Activated T-cell treated with anti-CD3 and anti-CD28 coated beads, Interleukin-2, amount 50 U/mL, for 72 hours (primary cell): ENCODE data around the gene RPE65. TPM values are rescaled to one million over a fixed set of nuclear protein-coding genes. Genes with fewer than 3 reads are reported as not detected.
"Not testable (repeated sequence)": the region's sequence is repeated elsewhere in the genome, so short reads cannot be mapped to it uniquely, and the experiment has no call there.

Experiments
- ATAC-seq, 2 donors: fragments of 150-1000 bp; cut with Tn5 transposase; replicated peaks in 1 of 2; 2 replicates each; pipeline ENCODE4 v1.10.0; 2021; ENCODE audit warnings: moderate library complexity in 2 of 2, mild to moderate bottlenecking in 1 of 2
- DNase-seq, 2 donors: peaks; one replicate each; pipeline ENCODE4 v3.0.0; 2021 to 2022; ENCODE audit warnings: mixed read lengths in 1 of 2
- H3K27ac Mint-ChIP-seq: one replicate; pipeline ENCODE4 v1.8.0; 2022; ENCODE audit warnings: mild to moderate bottlenecking, moderate library complexity, mixed read lengths
- H3K27me3 Mint-ChIP-seq: one replicate; pipeline ENCODE4 v1.8.0; 2022; ENCODE audit warnings: low read depth, mixed read lengths
- H3K36me3 Mint-ChIP-seq, 2 donors: one replicate each; pipeline ENCODE4 v1.8.0; 2022; ENCODE audit warnings: mixed read lengths in 2 of 2, mild to moderate bottlenecking in 1 of 2; ENCODE audit not compliant: insufficient read depth in 2 of 2
- H3K4me1 Mint-ChIP-seq: one replicate; pipeline ENCODE4 v1.8.0; 2022; ENCODE audit warnings: low read depth, mixed read lengths
- H3K4me3 Mint-ChIP-seq, 2 donors: one replicate each; pipeline ENCODE4 v1.8.0; 2022; ENCODE audit warnings: mild to moderate bottlenecking in 2 of 2, mixed read lengths in 2 of 2, moderate library complexity in 2 of 2
- H3K9me3 Mint-ChIP-seq, 2 donors: one replicate each; pipeline ENCODE4 v1.8.0; 2022; ENCODE audit warnings: mixed read lengths in 2 of 2
- total RNA-seq, 2 donors: library from RNA; stranded (reverse); gene quantifications; one replicate each; pipeline ENCODE4 v1.2.3, GENCODE V29; 2022

The RPE65 gene
- total RNA-seq, 2 donors from 2014 or later: not detected

GRCh38 chr1:68476626-68477025 is 26.9 kb upstream of the RPE65 start:
- H3K27ac Mint-ChIP-seq, DNase-seq, H3K27me3 Mint-ChIP-seq, H3K9me3 Mint-ChIP-seq, H3K4me1 Mint-ChIP-seq, ATAC-seq, H3K4me3 Mint-ChIP-seq: not testable (repeated sequence)
- H3K36me3 Mint-ChIP-seq: peaks cover 0 to 12% of the 10 kb centered on the region in 2 donors

- Mint-ChIP-seq H3K27ac (no peak overlapping the region), H3K4me1 (no peaks in the 10 kb centered on the region), H3K4me3 (no peak overlapping the region), H3K36me3 (peaks cover 0 to 2% of the 10 kb centered on the region in 2 donors), H3K9me3 (peaks cover 2% of the 10 kb centered on the region in 2 donors), H3K27me3 (no peaks in the 10 kb centered on the region)
- DNase-seq (no peak), ATAC-seq (no peak)
These were observed 23.3 kb upstream of the RPE65 start for GRCh38 chr1:68473060-68473459.

- ATAC-seq: no peak
These were observed 20.7 kb upstream of the RPE65 start for GRCh38 chr1:68470388-68470970.

GRCh38 chr1:68464891-68465290 is 15.1 kb upstream of the RPE65 start:
- H3K27me3 Mint-ChIP-seq: peaks cover 11% of the 10 kb centered on the region
- no peak for ATAC-seq
- DNase-seq: no peak
- H3K27ac Mint-ChIP-seq: no peak overlapping the region
- H3K4me1 Mint-ChIP-seq: no peaks in the 10 kb centered on the region
- H3K4me3 Mint-ChIP-seq: no peak overlapping the region
- no peaks in the 10 kb centered on the region for H3K36me3 Mint-ChIP-seq
- peaks cover 5 to 12% of the 10 kb centered on the region in 2 donors for H3K9me3 Mint-ChIP-seq

More at GRCh38 chr1:68470388-68470970, 20.7 kb upstream of the RPE65 start:
- DNase-seq: no peak
- H3K36me3 Mint-ChIP-seq: no peaks in the 10 kb centered on the region
- H3K4me3 Mint-ChIP-seq: no peak overlapping the region
- H3K27me3 Mint-ChIP-seq: no peaks in the 10 kb centered on the region
- peaks cover 2% of the 10 kb centered on the region in 2 donors for H3K9me3 Mint-ChIP-seq
- H3K4me1 Mint-ChIP-seq: no peaks in the 10 kb centered on the region
- H3K27ac Mint-ChIP-seq: no peak overlapping the region

- Mint-ChIP-seq H3K36me3 (no peaks in the 10 kb centered on the region), H3K4me3 (no peak overlapping the region), H3K4me1 (no peaks in the 10 kb centered on the region), H3K27me3 (peaks cover 11% of the 10 kb centered on the region), H3K9me3 (peaks cover 5 to 12% of the 10 kb centered on the region in 2 donors), H3K27ac (no peak overlapping the region)
- no peak for ATAC-seq
- DNase-seq: no peak
These were observed 11.2 kb upstream of the RPE65 start for GRCh38 chr1:68460935-68461334.

- no peak overlapping the region for H3K4me3 Mint-ChIP-seq
- ATAC-seq: no peak
- H3K36me3 Mint-ChIP-seq: no peaks in the 10 kb centered on the region
- no peak for DNase-seq
- H3K27ac Mint-ChIP-seq: no peak overlapping the region
- peaks cover 7% of the 10 kb centered on the region in 2 donors for H3K9me3 Mint-ChIP-seq
- no peaks in the 10 kb centered on the region for H3K4me1 Mint-ChIP-seq
- H3K27me3 Mint-ChIP-seq: peaks cover 5% of the 10 kb centered on the region
These were observed 10.0 kb upstream of the RPE65 start for GRCh38 chr1:68459796-68460195.

- H3K4me1 Mint-ChIP-seq: no peaks in the 10 kb centered on the region
- peaks cover 2 to 4% of the 10 kb centered on the region in 2 donors for H3K9me3 Mint-ChIP-seq
- no peak overlapping the region for H3K4me3 Mint-ChIP-seq
- H3K27ac Mint-ChIP-seq: no peak overlapping the region
- no peak for DNase-seq
- H3K36me3 Mint-ChIP-seq: no peaks in the 10 kb centered on the region
- no peaks in the 10 kb centered on the region for H3K27me3 Mint-ChIP-seq
- no peak for ATAC-seq
These were observed 9.3 kb upstream of the RPE65 start for GRCh38 chr1:68459091-68459490.

GRCh38 chr1:68456202-68456601 is 6.4 kb upstream of the RPE65 start:
- no peak overlapping the region for H3K4me3 Mint-ChIP-seq
- no peaks in the 10 kb centered on the region for H3K27me3 Mint-ChIP-seq
- DNase-seq: no peak
- H3K9me3 Mint-ChIP-seq: peaks cover 0 to 2% of the 10 kb centered on the region in 2 donors
- no peak overlapping the region for H3K27ac Mint-ChIP-seq
- no peaks in the 10 kb centered on the region for H3K4me1 Mint-ChIP-seq
- no peak for ATAC-seq
- H3K36me3 Mint-ChIP-seq: no peaks in the 10 kb centered on the region

GRCh38 chr1:68454534-68454933 is 4.8 kb upstream of the RPE65 start:
- H3K27ac Mint-ChIP-seq: no peak overlapping the region
- H3K4me1 Mint-ChIP-seq: no peaks in the 10 kb centered on the region
- ATAC-seq (no peak), DNase-seq (no peak)
- no peaks in the 10 kb centered on the region for H3K36me3 Mint-ChIP-seq
- no peak overlapping the region for H3K4me3 Mint-ChIP-seq
- no peaks in the 10 kb centered on the region for H3K27me3 Mint-ChIP-seq
- H3K9me3 Mint-ChIP-seq: peaks cover 0 to 2% of the 10 kb centered on the region in 2 donors

GRCh38 chr1:68453060-68453670 is 3.4 kb upstream of the RPE65 start:
- Mint-ChIP-seq H3K27me3 (no peaks in the 10 kb centered on the region), H3K36me3 (no peaks in the 10 kb centered on the region), H3K4me3 (no peak overlapping the region), H3K27ac (no peak overlapping the region), H3K4me1 (no peaks in the 10 kb centered on the region), H3K9me3 (peaks cover 0 to 2% of the 10 kb centered on the region in 2 donors)
- ATAC-seq (no peak), DNase-seq (no peak)

GRCh38 chr1:68448365-68448764 is 1.4 kb downstream of the RPE65 start:
- H3K27ac Mint-ChIP-seq: no peak overlapping the region
- H3K4me3 Mint-ChIP-seq: no peak overlapping the region
- ATAC-seq (no peak), DNase-seq (no peak)
- no peaks in the 10 kb centered on the region for H3K27me3 Mint-ChIP-seq
- no peaks in the 10 kb centered on the region for H3K36me3 Mint-ChIP-seq
- H3K4me1 Mint-ChIP-seq: no peaks in the 10 kb centered on the region
- no peaks in the 10 kb centered on the region for H3K9me3 Mint-ChIP-seq

GRCh38 chr1:68445709-68446108 is 4.0 kb downstream of the RPE65 start:
- Mint-ChIP-seq H3K4me3 (no peak overlapping the region), H3K27me3 (no peaks in the 10 kb centered on the region), H3K4me1 (no peaks in the 10 kb centered on the region), H3K36me3 (no peaks in the 10 kb centered on the region), H3K27ac (no peak overlapping the region), H3K9me3 (peaks cover 0 to 2% of the 10 kb centered on the region in 2 donors)
- no peak for ATAC-seq
- DNase-seq: no peak

GRCh38 chr1:68442822-68443556 is 6.8 kb downstream of the RPE65 start:
- Mint-ChIP-seq H3K4me3 (no peak overlapping the region), H3K27me3 (no peaks in the 10 kb centered on the region), H3K36me3 (no peaks in the 10 kb centered on the region), H3K27ac (no peak overlapping the region), H3K4me1 (no peaks in the 10 kb centered on the region), H3K9me3 (peaks cover 0 to 2% of the 10 kb centered on the region in 2 donors)
- DNase-seq: peak; percentile 6
- ATAC-seq: peak in 1 of 2 donors; percentile 21
